Activated CD4-positive, alpha-beta memory T cell treated with anti-CD3 and anti-CD28 coated beads for 36 hours (primary cell): Measurements from ENCODE around the gene SPI1. TPM values are rescaled to one million over a fixed set of nuclear protein-coding genes. Genes with fewer than 3 reads are reported as not detected.
A peak's percentile ranks its signal among the peaks of the same experiment; 100 is the strongest.

Experiments used
- CTCF ChIA-PET: fragments of 350-600 bp; sonication (Branson Sonifier 250); formaldehyde crosslinking; loops from one replicate; lab custom pipeline; 2021; ENCODE audit warnings: antibody characterized with exemption, inconsistent platforms; lab: Charles Lee
- POLR2A ChIA-PET: fragments of 350-600 bp; sonication (Branson Sonifier 250); formaldehyde crosslinking; loops from one replicate; lab custom pipeline; 2021; ENCODE audit warnings: antibody characterized with exemption; lab: Charles Lee
- DNase-seq: peaks from one replicate; pipeline ENCODE4 v3.0.0-alpha.2; 2020
- H3K27ac Mint-ChIP-seq: one replicate; pipeline ENCODE4 v1.8.0; 2021; ENCODE audit warnings: mixed read lengths
- H3K27me3 Mint-ChIP-seq: one replicate; pipeline ENCODE4 v1.8.0; 2021; ENCODE audit warnings: mixed read lengths
- H3K36me3 Mint-ChIP-seq: one replicate; pipeline ENCODE4 v1.8.0; 2021; ENCODE audit warnings: mixed read lengths
- H3K4me1 Mint-ChIP-seq: one replicate; pipeline ENCODE4 v1.8.0; 2021; ENCODE audit warnings: low read depth, mixed read lengths
- H3K4me3 Mint-ChIP-seq: one replicate; pipeline ENCODE4 v1.8.0; 2021; ENCODE audit warnings: mild to moderate bottlenecking, mixed read lengths
- H3K9me3 Mint-ChIP-seq: one replicate; pipeline ENCODE4 v1.8.0; 2021; ENCODE audit warnings: mixed read lengths
- intact Hi-C: fragments of 100-400 bp; cut with micrococcal nuclease; formaldehyde crosslinking; loops from one replicate; pipeline ENCODE4 v1.15.1; 2023
- total RNA-seq, 2 experiments: library from RNA; stranded (reverse); gene quantifications; one replicate each; pipeline ENCODE4 v1.2.3, GENCODE V29; 2021

SPI1 gene
- total RNA-seq, 2 experiments from 2014 or later: not detected

- Mint-ChIP-seq H3K27ac (no peak overlapping the region), H3K27me3 (no peaks in the 10 kb centered on the region), H3K4me3 (no peak overlapping the region), H3K9me3 (no peaks in the 10 kb centered on the region), H3K36me3 (no peaks in the 10 kb centered on the region), H3K4me1 (peaks cover under 1% of the 10 kb centered on the region)
- ChIA-PET POLR2A (no interaction called here), CTCF (no interaction called here)
- intact Hi-C loops: no loop called here
- no peak for DNase-seq
Observed at GRCh38 chr11:47353978-47354774, 24.2 kb downstream of the SPI1 start.

GRCh38 chr11:47352556-47352955 is 25.8 kb downstream of the SPI1 start, which contains the start of gene MYBPC3:
MYBPC3 (minus strand) TSS chr11:47352702; CDS start chr11:47352647, 55 bp downstream.
- no peaks in the 10 kb centered on the region for H3K36me3 Mint-ChIP-seq
- no peak within 1 kb of the TSS for H3K27ac Mint-ChIP-seq
- H3K9me3 Mint-ChIP-seq: no peaks in the 10 kb centered on the region
- CTCF ChIA-PET: no interaction called here
- POLR2A ChIA-PET: no interaction called here
- no peak for DNase-seq
- no peaks in the 10 kb centered on the region for H3K27me3 Mint-ChIP-seq
- intact Hi-C loops: no loop called here
- H3K4me1 Mint-ChIP-seq: no peaks in the 10 kb centered on the region
- no peak within 1 kb of the TSS for H3K4me3 Mint-ChIP-seq

DNA sequence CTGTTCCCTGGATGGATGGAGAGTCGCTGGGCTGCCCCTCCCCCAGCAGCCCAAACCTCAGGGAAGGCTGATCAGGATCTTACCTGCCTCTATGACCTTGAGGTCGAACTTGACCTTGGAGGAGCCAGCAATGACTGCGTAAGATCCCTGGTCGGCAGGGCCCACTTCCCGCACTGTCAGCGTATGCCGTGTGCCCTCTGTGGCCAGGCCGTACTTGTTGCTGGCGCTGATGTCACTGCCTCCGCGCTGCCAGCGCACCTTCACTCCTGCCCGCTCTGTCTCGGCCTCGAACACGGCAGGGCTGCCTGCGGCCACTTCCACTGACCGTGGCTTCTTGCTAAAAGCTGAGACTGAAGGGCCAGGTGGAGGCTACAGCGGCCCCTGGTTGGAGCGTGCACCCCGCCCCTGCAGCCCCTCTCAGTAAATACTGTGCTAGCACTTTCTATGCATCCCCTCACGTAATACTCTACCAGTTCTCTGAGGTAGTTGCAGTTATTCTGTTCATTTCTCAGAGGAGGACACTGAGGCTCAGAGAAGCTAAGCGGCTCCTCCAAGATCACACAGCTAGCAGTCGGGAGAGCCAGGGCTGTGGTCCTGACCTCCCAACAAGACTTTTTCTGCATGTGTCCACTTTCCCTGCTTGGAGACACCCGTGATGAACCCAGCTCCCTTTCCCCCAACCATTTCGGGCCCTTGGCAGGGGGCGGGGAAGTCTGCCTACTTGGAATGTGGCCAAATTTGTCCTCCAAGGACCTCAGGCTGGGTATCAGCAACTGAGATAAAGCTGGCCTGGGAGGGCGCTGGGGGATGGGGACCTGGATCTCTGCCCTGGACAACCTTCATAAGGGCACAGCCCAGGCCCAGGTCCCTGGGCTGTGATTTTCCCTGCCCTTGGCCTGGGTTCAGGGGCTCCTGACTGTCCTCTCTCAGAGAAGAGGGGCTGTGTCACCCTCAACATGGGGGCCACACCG is 26.9 kb downstream of the SPI1 start:
- ChIA-PET CTCF (no interaction called here), POLR2A (no interaction called here)
- no peak overlapping the region for H3K4me3 Mint-ChIP-seq
- DNase-seq: no peak
- H3K9me3 Mint-ChIP-seq: no peaks in the 10 kb centered on the region
- intact Hi-C loops: no loop called here
- no peaks in the 10 kb centered on the region for H3K27me3 Mint-ChIP-seq
- H3K36me3 Mint-ChIP-seq: no peaks in the 10 kb centered on the region
- H3K27ac Mint-ChIP-seq: no peak overlapping the region
- H3K4me1 Mint-ChIP-seq: no peaks in the 10 kb centered on the region

DNA sequence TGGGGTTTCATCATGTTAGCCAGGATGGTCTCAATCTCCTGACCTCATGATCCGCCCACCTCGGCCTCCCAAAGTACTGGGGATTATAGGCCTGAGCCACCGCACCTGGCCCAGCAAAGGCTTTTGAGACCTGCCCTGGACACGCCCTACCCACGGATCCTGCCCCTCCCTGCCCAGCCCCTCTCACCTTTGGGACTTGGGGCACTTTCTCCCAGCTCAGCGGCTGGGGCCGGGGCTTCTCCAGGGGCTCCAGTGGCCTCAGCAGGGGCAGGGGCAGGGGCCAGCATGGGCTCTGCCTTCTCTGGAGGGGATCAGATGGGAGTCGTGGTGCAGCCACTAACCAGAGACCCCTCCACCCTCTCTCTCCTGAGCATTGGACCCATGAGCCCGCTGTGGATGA is 28.0 kb downstream of the SPI1 start:
- ChIA-PET CTCF (interaction anchor here (0.8 to 1.3 kb wide), 2 partner anchors 24 to 62 kb away, joined by 3 read pairs; no protein-coding TSS in a partner anchor), POLR2A (no interaction called here)
- Mint-ChIP-seq H3K27me3 (no peaks in the 10 kb centered on the region), H3K27ac (no peak overlapping the region), H3K4me3 (no peak overlapping the region), H3K36me3 (no peaks in the 10 kb centered on the region), H3K9me3 (no peaks in the 10 kb centered on the region), H3K4me1 (no peaks in the 10 kb centered on the region)
- intact Hi-C loops: no loop called here
- no peak for DNase-seq

GRCh38 chr11:47349521-47350095 is 28.7 kb downstream of the SPI1 start:
- ChIA-PET POLR2A (no interaction called here), CTCF (interaction anchor here (0.7 to 1.3 kb wide), 3 partner anchors 24 to 317 kb away, joined by 3 read pairs; no protein-coding TSS in a partner anchor)
- intact Hi-C loops: no loop called here

GRCh38 chr11:47348859-47349258 is 29.5 kb downstream of the SPI1 start:
- no peaks in the 10 kb centered on the region for H3K27me3 Mint-ChIP-seq
- no peak overlapping the region for H3K27ac Mint-ChIP-seq
- POLR2A ChIA-PET: no interaction called here
- H3K9me3 Mint-ChIP-seq: no peaks in the 10 kb centered on the region
- H3K4me1 Mint-ChIP-seq: no peaks in the 10 kb centered on the region
- no peaks in the 10 kb centered on the region for H3K36me3 Mint-ChIP-seq
- CTCF ChIA-PET: interaction anchor here (0.7 to 1.3 kb wide), 3 partner anchors 63 to 84 kb away, joined by 3 to 4 read pairs (median 3); no protein-coding TSS in a partner anchor
- DNase-seq: peak; percentile 36
- H3K4me3 Mint-ChIP-seq: no peak overlapping the region
- intact Hi-C loops: no loop called here

More at GRCh38 chr11:47349521-47350095, 28.7 kb downstream of the SPI1 start:
- Mint-ChIP-seq H3K27ac (no peak overlapping the region), H3K9me3 (no peaks in the 10 kb centered on the region), H3K36me3 (no peaks in the 10 kb centered on the region), H3K4me1 (no peaks in the 10 kb centered on the region), H3K4me3 (no peak overlapping the region), H3K27me3 (no peaks in the 10 kb centered on the region)
- no peak for DNase-seq

- CTCF ChIA-PET: interaction anchor here (0.7 to 1.1 kb wide), 2 partner anchors 78 to 83 kb away, joined by 3 to 4 read pairs; no protein-coding TSS in a partner anchor
- POLR2A ChIA-PET: no interaction called here
- no peaks in the 10 kb centered on the region for H3K9me3 Mint-ChIP-seq
Observed at GRCh38 chr11:47348131-47348802, 30.1 kb downstream of the SPI1 start.

DNA sequence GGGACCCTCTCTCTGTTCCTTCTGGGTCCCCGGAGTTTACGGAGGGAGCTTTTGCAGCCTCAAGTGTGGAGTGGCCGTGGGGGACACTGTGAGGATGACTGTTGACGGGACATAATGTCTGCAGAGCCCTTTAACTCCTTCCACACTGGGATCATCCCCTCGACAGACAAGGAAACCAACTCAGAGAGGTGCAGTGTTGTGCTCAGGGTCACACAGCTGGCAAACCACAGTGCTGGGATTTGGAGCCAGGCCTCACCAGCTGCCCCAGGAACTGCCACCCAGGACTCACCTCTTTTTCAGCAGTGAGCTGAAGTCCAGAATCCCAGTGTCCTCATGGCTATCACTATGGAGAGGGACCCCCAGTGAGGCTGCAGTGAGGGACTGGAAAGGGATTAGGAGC is 31.2 kb downstream of the SPI1 start:
- Mint-ChIP-seq H3K36me3 (no peaks in the 10 kb centered on the region), H3K27me3 (no peaks in the 10 kb centered on the region), H3K4me3 (no peak overlapping the region), H3K4me1 (no peaks in the 10 kb centered on the region), H3K27ac (no peak overlapping the region), H3K9me3 (no peaks in the 10 kb centered on the region)
- ChIA-PET POLR2A (no interaction called here), CTCF (interaction anchor here (1.6 kb wide), 1 partner anchor 27 kb away, joined by 3 read pairs; no protein-coding TSS in a partner anchor)
- intact Hi-C loops: no loop called here
- no peak for DNase-seq

More at GRCh38 chr11:47348131-47348802, 30.1 kb downstream of the SPI1 start:
- Mint-ChIP-seq H3K4me1 (no peaks in the 10 kb centered on the region), H3K27ac (no peak overlapping the region), H3K4me3 (no peak overlapping the region), H3K36me3 (no peaks in the 10 kb centered on the region), H3K27me3 (no peaks in the 10 kb centered on the region)
- no peak for DNase-seq
- intact Hi-C loops: no loop called here

GRCh38 chr11:47345890-47346563 is 32.3 kb downstream of the SPI1 start:
- POLR2A ChIA-PET: no interaction called here
- CTCF ChIA-PET: interaction anchor here (1.6 kb wide), 1 partner anchor 28 kb away, joined by 3 read pairs; no protein-coding TSS in a partner anchor
- Mint-ChIP-seq H3K27ac (no peak overlapping the region), H3K36me3 (no peaks in the 10 kb centered on the region), H3K4me3 (no peak overlapping the region), H3K27me3 (no peaks in the 10 kb centered on the region), H3K4me1 (no peaks in the 10 kb centered on the region), H3K9me3 (no peaks in the 10 kb centered on the region)
- intact Hi-C loops: no loop called here
- DNase-seq: no peak

- intact Hi-C loops: no loop called here
- no peak overlapping the region for H3K4me3 Mint-ChIP-seq
- ChIA-PET POLR2A (no interaction called here), CTCF (no interaction called here)
- H3K4me1 Mint-ChIP-seq: no peaks in the 10 kb centered on the region
- no peaks in the 10 kb centered on the region for H3K36me3 Mint-ChIP-seq
- no peaks in the 10 kb centered on the region for H3K9me3 Mint-ChIP-seq
- no peaks in the 10 kb centered on the region for H3K27me3 Mint-ChIP-seq
- H3K27ac Mint-ChIP-seq: no peak overlapping the region
- no peak for DNase-seq
Observed at GRCh38 chr11:47342854-47343253, 35.5 kb downstream of the SPI1 start.
